SH-SY5Y (cell line): ENCODE results near the gene GAB2.

Source experiments
- GATA2 ChIP-seq: IDR thresholded peaks from 2 replicates; pipeline ENCODE4 v1.6.1; 2011; ENCODE audit warnings: mild to moderate bottlenecking, low read depth, low read length
- GATA3 ChIP-seq: IDR thresholded peaks from 2 replicates; pipeline ENCODE4 v1.6.1; 2011; ENCODE audit warnings: low read depth, mild to moderate bottlenecking, low read length, moderate library complexity

DNA sequence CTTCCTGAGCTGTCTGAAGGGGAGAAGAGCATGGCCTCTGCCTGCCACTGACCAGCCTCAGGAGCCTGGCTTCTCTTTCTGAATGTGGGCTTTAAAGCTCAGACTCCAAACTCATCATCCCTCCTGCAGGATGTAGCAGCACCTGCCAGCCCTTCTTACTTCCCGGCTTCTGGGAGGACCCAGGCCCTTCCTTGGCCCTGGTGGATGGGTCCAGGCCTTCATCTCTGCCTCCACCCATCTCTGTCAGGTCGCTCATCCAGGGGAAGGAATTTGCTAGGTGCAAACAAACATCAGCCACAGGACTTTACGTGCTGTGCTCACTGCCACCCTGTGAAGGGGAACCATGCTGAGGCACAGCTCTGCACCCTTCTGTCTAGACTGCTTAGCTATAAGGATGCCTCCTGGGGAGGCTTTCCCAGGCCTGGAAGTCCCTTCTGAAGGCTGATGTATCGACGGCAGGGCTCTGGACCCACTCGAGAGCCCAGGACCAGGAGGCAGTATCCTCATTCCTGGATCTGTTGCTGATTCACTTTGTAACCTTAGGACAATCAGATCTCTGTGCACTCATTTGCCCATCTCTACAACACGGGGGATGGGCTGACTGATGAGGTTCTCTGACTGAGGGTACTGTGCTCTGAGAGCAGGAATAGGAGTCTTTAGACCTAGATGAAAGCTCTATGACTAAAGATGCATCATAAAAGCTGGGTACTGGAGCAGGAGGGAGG is 198.0 kb downstream of the GAB2 start:
- TF ChIP-seq GATA3 = no peak
- TF ChIP-seq GATA2 = no peak
